Measurements from ENCODE around the gene FKBP11. TPM values are rescaled to one million over a fixed set of nuclear protein-coding genes. Genes with fewer than 3 reads are reported as not detected.
"Not testable (repeated sequence)": the region's sequence is repeated elsewhere in the genome, so short reads cannot be mapped to it uniquely, and the experiment has no call there.

Gene FKBP11
- total and polyA plus RNA-seq, 7 experiments from 2014 or later = 40.3 to 83.7 (median 55.3) TPM

- Histone ChIP-seq H3K36me3 (ENCODE audit: control insufficient read depth in 2 of 3, insufficient read depth in 3 of 3, low read length in 3 of 3) (peaks cover 0 to 13% (median 6%) of the 10 kb centered on the region in 3 experiments), H3K4me3 (ENCODE audit: low read length) (peak overlapping the region; percentile 57), H3K9me3 (ENCODE audit: control insufficient read depth in 2 of 3, low read length in 3 of 3) (no peaks in the 10 kb centered on the region), H3K4me1 (ENCODE audit: control insufficient read depth in 2 of 2, insufficient read depth in 2 of 2, low read length in 2 of 2) (peaks cover 14 to 25% of the 10 kb centered on the region in 2 donors), H3K27ac (ENCODE audit: low read depth, low read length) (peak overlapping the region; percentile 73), H3K27me3 (ENCODE audit: control insufficient read depth in 2 of 2, insufficient read depth in 2 of 2, low read length in 2 of 2) (no peaks in the 10 kb centered on the region)
- no peaks in the 10 kb centered on the region for H3K27me3 Mint-ChIP-seq
- peaks cover 0 to 24% (median 17%) of the 10 kb centered on the region in 5 donors for H3K36me3 Mint-ChIP-seq
- peaks cover 20 to 46% (median 43%) of the 10 kb centered on the region in 7 donors for H3K4me1 Mint-ChIP-seq
- intact Hi-C loops (cut with micrococcal nuclease) = loop anchor here (1.0 kb wide), 2 partner anchors 14 to 65 kb away; a partner anchor contains a TSS
- no peaks in the 10 kb centered on the region for H3K9me3 Mint-ChIP-seq
- DNase-seq = peak in 7 of 9 donors; percentile 39 to 63 (median 57)
- ChIA-PET CTCF (interaction anchor here (0.6 to 1.6 kb wide), 8 partner anchors 8 to 146 kb away, joined by 3 to 8 read pairs (median 4); partner anchors contain the start of gene FKBP11), POLR2A (interaction anchor here (0.6 to 2.4 kb wide), 9 partner anchors 8 to 1115 kb away, joined by 3 to 12 read pairs (median 5); partner anchors contain the start of genes ARF3, DDX23, FKBP11 and RND1)
- H3K27ac Mint-ChIP-seq = peak overlapping the region; percentile 81 to 94 (median 90)
- peak overlapping the region; percentile 84 to 92 (median 88) for H3K4me3 Mint-ChIP-seq
- peak; percentile 89 for ATAC-seq
Measured at GRCh38 chr12:48917857-48918537, 7.3 kb downstream of the FKBP11 start.

GRCh38 chr12:48910196-48910595 lies 15.1 kb downstream of the FKBP11 start:
- intact Hi-C loops (cut with micrococcal nuclease) = no loop called here
- POLR2A ChIA-PET = interaction anchor here (1.2 kb wide), 2 partner anchors 9 to 14 kb away, joined by 4 read pairs; no protein-coding TSS in a partner anchor
- Mint-ChIP-seq H3K4me3 (no peak overlapping the region), H3K4me1 (no peaks in the 10 kb centered on the region), H3K36me3 (no peaks in the 10 kb centered on the region), H3K27me3 (peaks cover 0 to 5% (median 0%) of the 10 kb centered on the region in 5 donors), H3K9me3 (no peaks in the 10 kb centered on the region), H3K27ac (peak overlapping the region in 1 of 9 donors; percentile 4)
- H3K36me3 ChIP-seq (ENCODE audit: control insufficient read depth in 2 of 3, insufficient read depth in 3 of 3, low read length in 3 of 3) = no peaks in the 10 kb centered on the region
- DNase-seq (no peak), ATAC-seq (no peak)
- CTCF ChIA-PET = interaction anchor here (1.0 to 1.2 kb wide), 2 partner anchors 14 to 20 kb away, joined by 3 to 5 read pairs; no protein-coding TSS in a partner anchor
- no peaks in the 10 kb centered on the region for H3K4me1 ChIP-seq (ENCODE audit: control insufficient read depth in 2 of 2, insufficient read depth in 2 of 2, low read length in 2 of 2)
- no peak overlapping the region for H3K4me3 ChIP-seq (ENCODE audit: low read length)
- H3K27ac ChIP-seq (ENCODE audit: low read depth, low read length) = no peak overlapping the region
- H3K9me3 ChIP-seq (ENCODE audit: control insufficient read depth in 2 of 3, low read length in 3 of 3) = no peaks in the 10 kb centered on the region
- no peaks in the 10 kb centered on the region for H3K27me3 ChIP-seq (ENCODE audit: control insufficient read depth in 2 of 2, insufficient read depth in 2 of 2, low read length in 2 of 2)

GRCh38 chr12:48909698-48910097 lies 15.6 kb downstream of the FKBP11 start:
- H3K36me3 Mint-ChIP-seq; ATAC-seq; H3K27ac Mint-ChIP-seq; H3K27ac ChIP-seq (ENCODE audit: low read depth, low read length); H3K36me3 ChIP-seq (ENCODE audit: control insufficient read depth in 2 of 3, insufficient read depth in 3 of 3, low read length in 3 of 3); DNase-seq; H3K9me3 Mint-ChIP-seq; H3K27me3 Mint-ChIP-seq; H3K4me3 ChIP-seq (ENCODE audit: low read length); H3K27me3 ChIP-seq (ENCODE audit: control insufficient read depth in 2 of 2, insufficient read depth in 2 of 2, low read length in 2 of 2); H3K4me1 ChIP-seq (ENCODE audit: control insufficient read depth in 2 of 2, insufficient read depth in 2 of 2, low read length in 2 of 2); intact Hi-C loops (cut with micrococcal nuclease); H3K4me1 Mint-ChIP-seq; H3K4me3 Mint-ChIP-seq; H3K9me3 ChIP-seq (ENCODE audit: control insufficient read depth in 2 of 3, low read length in 3 of 3): not testable (repeated sequence)
- ChIA-PET CTCF (interaction anchor here (0.6 kb wide), 1 partner anchor 331 kb away, joined by 3 read pairs; no protein-coding TSS in a partner anchor), POLR2A (interaction anchor here (1.2 kb wide), 1 partner anchor 14 kb away, joined by 4 read pairs; no protein-coding TSS in a partner anchor)

GRCh38 chr12:48907245-48907644 lies 18.0 kb downstream of the FKBP11 start:
- Mint-ChIP-seq H3K9me3 (no peaks in the 10 kb centered on the region), H3K4me1 (peaks cover 0 to 10% (median 8%) of the 10 kb centered on the region in 7 donors), H3K27me3 (peaks cover 0 to 7% (median 0%) of the 10 kb centered on the region in 5 donors), H3K36me3 (no peaks in the 10 kb centered on the region), H3K4me3 (no peak overlapping the region), H3K27ac (no peak overlapping the region)
- H3K36me3 ChIP-seq (ENCODE audit: control insufficient read depth in 2 of 3, insufficient read depth in 3 of 3, low read length in 3 of 3) = no peaks in the 10 kb centered on the region
- ATAC-seq (no peak), DNase-seq (no peak)
- H3K27ac ChIP-seq (ENCODE audit: low read depth, low read length) = no peak overlapping the region
- CTCF ChIA-PET = interaction anchor here (1.4 to 2.0 kb wide), 2 partner anchors 54 to 71 kb away, joined by 3 to 5 read pairs; partner anchors contain the start of gene WNT1
- intact Hi-C loops (cut with micrococcal nuclease) = no loop called here
- H3K4me1 ChIP-seq (ENCODE audit: control insufficient read depth in 2 of 2, insufficient read depth in 2 of 2, low read length in 2 of 2) = peaks cover 0 to 9% of the 10 kb centered on the region in 2 donors
- no peaks in the 10 kb centered on the region for H3K27me3 ChIP-seq (ENCODE audit: control insufficient read depth in 2 of 2, insufficient read depth in 2 of 2, low read length in 2 of 2)
- H3K4me3 ChIP-seq (ENCODE audit: low read length) = no peak overlapping the region
- no peaks in the 10 kb centered on the region for H3K9me3 ChIP-seq (ENCODE audit: control insufficient read depth in 2 of 3, low read length in 3 of 3)
- POLR2A ChIA-PET = no interaction called here

- Mint-ChIP-seq H3K4me1 (peaks cover 0 to 11% (median 8%) of the 10 kb centered on the region in 7 donors), H3K27me3 (peaks cover 0 to 7% (median 0%) of the 10 kb centered on the region in 5 donors), H3K27ac (peak overlapping the region in 5 of 9 donors; percentile 32 to 84 (median 57)), H3K4me3 (peak overlapping the region; percentile 48 to 81 (median 78)), H3K9me3 (no peaks in the 10 kb centered on the region), H3K36me3 (no peaks in the 10 kb centered on the region)
- intact Hi-C loops (cut with micrococcal nuclease) = loop anchor here (1.0 to 2.0 kb wide), 11 partner anchors 14 to 114 kb away; partner anchors contain the start of genes WNT1 (in 2 of the 2), ARF3 (in 1 of the 2), DDX23 (in 1 of the 2) and FKBP11 (in 1 of the 2)
- DNase-seq (peak; percentile 64 to 89 (median 83)), ATAC-seq (peak; percentile 100)
- Histone ChIP-seq H3K27me3 (ENCODE audit: control insufficient read depth in 2 of 2, insufficient read depth in 2 of 2, low read length in 2 of 2) (no peaks in the 10 kb centered on the region), H3K27ac (ENCODE audit: low read depth, low read length) (no peak overlapping the region), H3K9me3 (ENCODE audit: control insufficient read depth in 2 of 3, low read length in 3 of 3) (no peaks in the 10 kb centered on the region), H3K4me3 (ENCODE audit: low read length) (peak overlapping the region; percentile 60), H3K36me3 (ENCODE audit: control insufficient read depth in 2 of 3, insufficient read depth in 3 of 3, low read length in 3 of 3) (no peaks in the 10 kb centered on the region), H3K4me1 (ENCODE audit: control insufficient read depth in 2 of 2, insufficient read depth in 2 of 2, low read length in 2 of 2) (peaks cover 0 to 9% of the 10 kb centered on the region in 2 donors)
- CTCF ChIA-PET = interaction anchor here (0.6 to 8.0 kb wide), 25 partner anchors 9 to 465 kb away, joined by 3 to 128 read pairs (median 4); partner anchors contain the start of genes DDX23 and FKBP11
- POLR2A ChIA-PET = interaction anchor here (0.7 to 3.1 kb wide), 8 partner anchors 14 to 54 kb away, joined by 3 to 14 read pairs (median 4); partner anchors contain the start of genes DDX23 and FKBP11
Measured at GRCh38 chr12:48903982-48904411, 21.3 kb downstream of the FKBP11 start.

GRCh38 chr12:48903363-48903981 lies 21.8 kb downstream of the FKBP11 start:
- Mint-ChIP-seq H3K4me1 (peaks cover 0 to 11% (median 8%) of the 10 kb centered on the region in 7 donors), H3K27me3 (peaks cover 0 to 9% (median 2%) of the 10 kb centered on the region in 5 donors), H3K9me3 (no peaks in the 10 kb centered on the region), H3K27ac (peak overlapping the region in 1 of 9 donors; percentile 64), H3K4me3 (peak overlapping the region in 9 of 10 donors; percentile 23 to 80 (median 57)), H3K36me3 (no peaks in the 10 kb centered on the region)
- POLR2A ChIA-PET = interaction anchor here (0.7 to 3.1 kb wide), 9 partner anchors 8 to 54 kb away, joined by 3 to 14 read pairs (median 4); partner anchors contain the start of genes DDX23 and FKBP11
- H3K4me3 ChIP-seq (ENCODE audit: low read length) = no peak overlapping the region
- intact Hi-C loops (cut with micrococcal nuclease) = no loop called here
- DNase-seq (no peak), ATAC-seq (no peak)
- no peak overlapping the region for H3K27ac ChIP-seq (ENCODE audit: low read depth, low read length)
- no peaks in the 10 kb centered on the region for H3K9me3 ChIP-seq (ENCODE audit: control insufficient read depth in 2 of 3, low read length in 3 of 3)
- H3K4me1 ChIP-seq (ENCODE audit: control insufficient read depth in 2 of 2, insufficient read depth in 2 of 2, low read length in 2 of 2) = peaks cover 0 to 9% of the 10 kb centered on the region in 2 donors
- H3K36me3 ChIP-seq (ENCODE audit: control insufficient read depth in 2 of 3, insufficient read depth in 3 of 3, low read length in 3 of 3) = no peaks in the 10 kb centered on the region
- CTCF ChIA-PET = interaction anchor here (0.7 to 8.0 kb wide), 18 partner anchors 9 to 341 kb away, joined by 3 to 128 read pairs (median 8); partner anchors contain the start of genes ARF3, DDX23 and FKBP11
- no peaks in the 10 kb centered on the region for H3K27me3 ChIP-seq (ENCODE audit: control insufficient read depth in 2 of 2, insufficient read depth in 2 of 2, low read length in 2 of 2)
